HAP-1 (cell line): ENCODE data around the gene ZDHHC16.

Experiments used
- DNase-seq, 2 experiments: peaks; one replicate each; pipeline ENCODE4 v3.0.0-alpha.2; 2016 to 2020; ENCODE audit warnings: low spot score in 2 of 2
- H3K27me3 ChIP-seq: fragments of 250-450 bp; sonication (Bioruptor Pico); 2 replicates; pipeline ENCODE4 v1.5.1; 2020; ENCODE audit warnings: low read depth, mild to moderate bottlenecking, moderate library complexity
- H3K36me3 ChIP-seq: fragments of 250-450 bp; sonication (Bioruptor Pico); replicated peaks from 2 replicates; pipeline ENCODE4 v1.5.1; 2020; ENCODE audit warnings: mild to moderate bottlenecking
- H3K4me1 ChIP-seq: fragments of 250-450 bp; sonication (Bioruptor Pico); 2 replicates; pipeline ENCODE4 v1.5.1; 2020; ENCODE audit warnings: mild to moderate bottlenecking
- H3K4me3 ChIP-seq: fragments of 250-450 bp; sonication (Bioruptor Pico); 2 replicates; pipeline ENCODE4 v1.5.1; 2020; ENCODE audit warnings: mild to moderate bottlenecking, moderate library complexity
- H3K9me3 ChIP-seq: fragments of 250-450 bp; sonication (Bioruptor Pico); 2 replicates; pipeline ENCODE4 v1.5.1; 2020; ENCODE audit warnings: mild to moderate bottlenecking, moderate library complexity
- in situ Hi-C: fragments of 300-500 bp; cut with MboI; formaldehyde crosslinking; loops from 3 replicates; pipeline ENCODE4 v1.14.3; 2020; ENCODE audit warnings: low sequenced_read_pairs, inconsistent platforms, mixed read lengths

Gene ZDHHC16

DNA sequence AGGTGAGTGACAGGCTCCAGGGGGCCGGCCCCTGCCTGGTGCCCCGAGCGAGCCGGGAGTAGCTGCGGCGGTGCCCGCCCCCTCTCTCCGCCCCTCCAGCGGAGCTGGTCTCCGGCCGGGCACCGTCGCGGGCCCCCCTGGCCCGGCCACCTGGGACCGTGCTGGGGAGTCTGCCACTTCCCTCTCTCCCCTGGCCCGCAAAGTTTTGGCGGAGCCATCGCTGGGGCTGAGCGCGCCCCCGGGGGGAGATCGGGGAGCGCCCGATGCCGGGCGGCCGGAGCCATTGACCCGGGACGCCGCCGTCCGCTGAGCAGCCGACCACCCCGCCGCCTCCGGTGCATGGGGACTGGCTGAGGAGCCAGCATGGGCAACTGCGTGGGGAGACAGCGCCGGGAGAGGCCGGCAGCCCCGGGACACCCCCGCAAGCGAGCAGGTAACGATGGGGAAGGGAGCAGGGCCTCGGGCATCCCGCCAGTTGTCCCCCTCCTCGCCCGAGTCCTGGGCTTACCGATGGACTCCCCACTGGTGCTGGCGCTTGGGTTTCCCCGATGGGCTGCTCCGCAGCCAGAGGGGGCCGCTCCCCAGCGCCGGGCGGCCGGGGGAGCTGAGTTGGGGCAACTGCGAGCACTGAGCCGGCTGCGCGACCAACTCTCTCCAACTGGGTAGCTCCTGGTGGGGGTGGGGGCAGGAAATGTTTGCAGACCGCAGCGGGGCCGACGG lies 53.0 kb downstream of the ZDHHC16 start, which contains the start of gene UBTD1:
UBTD1 (plus strand) TSS at position 84 of the 720 bp plus-strand sequence; CDS start at position 364, 280 bp downstream.
- H3K4me1 ChIP-seq = peaks cover 13% of the 10 kb centered on the region
- no peaks in the 10 kb centered on the region for H3K27me3 ChIP-seq
- peaks cover 8% of the 10 kb centered on the region for H3K36me3 ChIP-seq
- no peaks in the 10 kb centered on the region for H3K9me3 ChIP-seq
- peak in 1 of 2 experiments; percentile 62 for DNase-seq
- H3K4me3 ChIP-seq = peak within 1 kb of the TSS; percentile 83
- in situ Hi-C loops = no loop called here

DNA sequence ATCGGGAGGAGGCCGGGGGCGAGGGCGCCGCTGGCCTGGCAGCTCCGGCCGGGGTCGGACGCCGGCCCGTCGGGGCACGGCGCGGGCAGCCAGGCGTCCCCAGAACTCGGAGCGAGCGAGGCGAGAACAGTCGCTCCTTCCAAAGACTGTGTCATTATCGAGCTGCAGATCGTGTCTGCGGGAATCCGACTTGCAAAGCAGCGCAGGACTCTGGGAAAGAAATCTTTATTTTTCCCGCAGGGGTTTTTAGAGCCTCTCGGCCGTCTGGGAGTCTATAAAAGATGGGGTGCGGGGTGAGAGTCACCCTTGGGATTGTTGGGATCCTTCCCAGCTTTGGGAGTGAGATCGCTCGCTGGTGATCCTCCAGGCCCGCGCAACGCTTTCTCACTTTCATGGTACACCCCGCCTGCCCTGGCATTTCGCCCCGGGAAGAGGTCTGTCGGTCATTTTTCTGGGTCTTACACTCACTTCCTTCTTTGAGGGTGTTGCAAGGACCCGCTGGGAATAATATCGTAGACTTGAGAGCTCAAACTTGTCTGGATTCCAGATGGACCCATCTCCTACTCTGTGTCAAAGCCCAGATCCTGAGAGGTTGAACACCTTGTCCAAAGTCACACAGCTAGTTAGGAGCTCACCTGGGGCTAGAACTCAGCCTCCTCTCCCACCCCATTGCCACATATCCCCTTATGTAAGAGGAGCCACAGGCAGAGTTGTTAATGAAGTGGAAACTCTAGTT lies 53.8 kb downstream of the ZDHHC16 start:
- H3K27me3 ChIP-seq = no peaks in the 10 kb centered on the region
- peak; percentile 34 to 37 for DNase-seq
- in situ Hi-C loops = no loop called here
- H3K4me1 ChIP-seq = peaks cover 13% of the 10 kb centered on the region
- peaks cover 6% of the 10 kb centered on the region; the same call in 1 of the 2 replicates for H3K36me3 ChIP-seq
- H3K4me3 ChIP-seq = peak overlapping the region; percentile 83
- no peaks in the 10 kb centered on the region for H3K9me3 ChIP-seq

DNA sequence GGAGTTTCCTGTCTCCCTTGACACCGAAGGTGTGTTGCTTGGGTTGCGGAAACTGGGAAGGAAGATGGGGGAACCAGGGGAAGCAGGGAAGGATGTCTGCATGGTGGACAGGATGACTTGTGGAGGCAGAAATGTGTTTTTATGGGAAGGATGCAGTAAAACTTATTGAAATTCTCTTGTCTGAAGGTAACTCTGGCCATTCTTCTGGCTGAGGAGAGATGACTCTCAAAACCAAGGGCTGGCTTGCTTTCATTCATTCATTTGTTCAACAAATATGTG lies 54.3 kb downstream of the ZDHHC16 start:
- Histone ChIP-seq H3K4me3 (peak overlapping the region; percentile 83), H3K4me1 (peaks cover 13% of the 10 kb centered on the region), H3K36me3 (peaks cover 6% of the 10 kb centered on the region; the same call in 1 of the 2 replicates), H3K27me3 (no peaks in the 10 kb centered on the region), H3K9me3 (no peaks in the 10 kb centered on the region)
- in situ Hi-C loops = no loop called here
- DNase-seq = no peak

DNA sequence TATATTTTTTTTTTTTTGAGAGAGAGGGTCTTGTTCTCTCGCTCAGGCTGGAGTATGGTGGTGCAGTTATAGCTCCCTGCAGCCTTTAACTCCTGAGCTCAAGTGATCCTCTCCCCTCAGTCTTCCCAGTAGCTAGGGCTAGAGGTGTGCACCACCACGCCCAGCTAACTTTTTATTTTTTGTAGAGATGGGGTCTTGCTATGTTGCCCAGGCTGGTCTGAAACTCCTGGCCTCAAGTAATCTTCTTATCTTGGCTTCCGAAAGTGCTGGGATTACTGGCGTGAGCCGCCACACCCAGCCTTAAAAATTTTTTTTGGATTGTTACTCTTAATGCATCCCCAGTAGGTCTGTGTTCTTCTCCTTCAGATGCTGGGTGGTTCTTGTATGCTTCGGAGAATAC lies 56.9 kb downstream of the ZDHHC16 start:
- Histone ChIP-seq H3K4me3 (no peak overlapping the region), H3K9me3 (no peaks in the 10 kb centered on the region), H3K4me1 (no peaks in the 10 kb centered on the region), H3K36me3 (no peaks in the 10 kb centered on the region), H3K27me3 (no peaks in the 10 kb centered on the region)
- no peak for DNase-seq
- in situ Hi-C loops = no loop called here

DNA sequence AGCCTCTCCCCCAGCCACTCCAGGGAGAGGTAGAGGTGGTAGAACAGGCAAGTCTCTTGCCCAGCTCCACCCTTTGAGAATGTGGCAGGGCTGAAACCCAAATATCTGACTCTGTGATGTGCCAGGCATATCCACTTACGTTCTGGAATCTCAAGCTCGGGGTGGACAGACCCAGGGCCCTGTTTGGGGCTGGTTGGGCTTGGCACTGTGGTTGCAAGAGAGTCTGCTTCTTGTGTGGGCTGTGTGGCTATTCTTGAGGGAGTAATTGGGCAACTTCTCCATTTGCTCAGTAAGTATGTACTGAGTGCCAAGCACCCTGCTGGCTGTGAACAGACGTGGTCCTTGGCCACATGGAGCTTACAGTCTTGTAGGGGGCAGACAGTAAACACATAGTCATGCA lies 57.4 kb downstream of the ZDHHC16 start:
- Histone ChIP-seq H3K4me1 (no peaks in the 10 kb centered on the region), H3K4me3 (no peak overlapping the region), H3K27me3 (no peaks in the 10 kb centered on the region), H3K36me3 (no peaks in the 10 kb centered on the region), H3K9me3 (no peaks in the 10 kb centered on the region)
- no peak for DNase-seq
- in situ Hi-C loops = no loop called here

DNA sequence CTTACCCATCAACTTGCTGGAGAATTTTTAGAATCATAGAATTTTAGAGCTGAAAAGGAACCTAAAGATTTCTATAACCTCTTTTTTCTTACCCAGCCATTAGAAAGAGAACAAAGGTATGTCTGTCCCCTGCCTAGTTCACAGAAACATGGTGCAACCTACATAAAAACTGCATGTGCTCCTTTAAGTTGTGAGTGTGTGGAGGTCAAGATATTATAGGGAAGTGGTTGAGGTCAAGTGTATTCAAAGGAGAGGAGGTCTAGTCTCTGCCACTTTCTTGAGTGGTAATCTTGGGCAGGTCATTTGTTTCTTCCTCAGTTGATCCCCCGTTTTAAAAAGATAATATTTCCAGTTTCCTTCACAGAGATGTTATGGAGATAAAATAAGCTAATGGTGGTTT lies 59.2 kb downstream of the ZDHHC16 start:
- in situ Hi-C loops = no loop called here
- H3K9me3 ChIP-seq = no peaks in the 10 kb centered on the region
- no peaks in the 10 kb centered on the region for H3K27me3 ChIP-seq
- H3K36me3 ChIP-seq = no peaks in the 10 kb centered on the region
- H3K4me1 ChIP-seq = no peaks in the 10 kb centered on the region
- H3K4me3 ChIP-seq = no peak overlapping the region
- no peak for DNase-seq

DNA sequence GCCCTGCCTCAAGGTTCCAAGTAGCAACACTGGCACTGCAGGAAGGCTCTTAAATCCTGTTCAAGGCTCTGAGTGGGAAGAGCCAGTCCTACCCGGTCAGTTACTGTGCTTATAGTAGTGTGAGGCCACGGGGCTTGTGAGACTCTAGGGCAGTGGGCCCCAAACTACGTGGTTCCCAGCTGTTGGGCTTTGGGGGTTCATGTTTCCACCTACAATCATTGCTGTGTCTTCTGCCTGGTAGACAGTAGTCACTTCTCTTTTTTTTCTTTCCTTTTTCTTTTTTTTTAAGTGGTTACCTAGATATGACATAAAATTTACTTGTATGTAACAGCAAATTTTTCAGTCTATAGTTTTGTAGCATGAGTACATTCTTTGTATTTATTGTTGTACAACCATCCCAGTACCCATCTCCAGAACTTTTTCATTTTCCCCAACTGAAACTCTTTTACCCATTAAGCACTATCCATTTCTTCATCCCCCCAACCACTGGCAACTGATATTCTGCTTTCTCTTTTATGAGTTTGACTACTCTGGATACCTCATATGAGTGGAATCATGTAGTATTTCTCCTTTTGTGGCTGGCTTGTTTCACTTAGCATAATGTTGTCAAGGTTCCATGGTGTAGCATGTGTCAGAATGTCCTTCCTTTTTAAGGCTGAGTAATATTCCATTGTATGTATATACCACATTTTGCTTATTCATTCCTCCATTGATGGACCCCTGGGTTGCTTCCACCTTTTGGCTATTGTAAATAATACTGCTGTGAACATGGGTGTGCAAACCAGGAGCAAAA lies 60.4 kb downstream of the ZDHHC16 start:
- Histone ChIP-seq H3K4me3 (no peak overlapping the region), H3K4me1 (no peaks in the 10 kb centered on the region), H3K36me3 (no peaks in the 10 kb centered on the region), H3K27me3 (no peaks in the 10 kb centered on the region), H3K9me3 (no peaks in the 10 kb centered on the region)
- no peak for DNase-seq
- in situ Hi-C loops = no loop called here
